HG03280 (cell line): ENCODE measurements around the gene HS3ST2.
"Not testable (repeated sequence)": the region's sequence is repeated elsewhere in the genome, so short reads cannot be mapped to it uniquely, and the experiment has no call there.

Source experiments
- ATAC-seq: cut with Tn5 transposase; IDR thresholded peaks from one replicate; pipeline ENCODE4 v1.9.1; 2021; ENCODE audit warnings: mild to moderate bottlenecking, moderate library complexity; ENCODE audit not compliant: unreplicated experiment

HS3ST2 gene

DNA sequence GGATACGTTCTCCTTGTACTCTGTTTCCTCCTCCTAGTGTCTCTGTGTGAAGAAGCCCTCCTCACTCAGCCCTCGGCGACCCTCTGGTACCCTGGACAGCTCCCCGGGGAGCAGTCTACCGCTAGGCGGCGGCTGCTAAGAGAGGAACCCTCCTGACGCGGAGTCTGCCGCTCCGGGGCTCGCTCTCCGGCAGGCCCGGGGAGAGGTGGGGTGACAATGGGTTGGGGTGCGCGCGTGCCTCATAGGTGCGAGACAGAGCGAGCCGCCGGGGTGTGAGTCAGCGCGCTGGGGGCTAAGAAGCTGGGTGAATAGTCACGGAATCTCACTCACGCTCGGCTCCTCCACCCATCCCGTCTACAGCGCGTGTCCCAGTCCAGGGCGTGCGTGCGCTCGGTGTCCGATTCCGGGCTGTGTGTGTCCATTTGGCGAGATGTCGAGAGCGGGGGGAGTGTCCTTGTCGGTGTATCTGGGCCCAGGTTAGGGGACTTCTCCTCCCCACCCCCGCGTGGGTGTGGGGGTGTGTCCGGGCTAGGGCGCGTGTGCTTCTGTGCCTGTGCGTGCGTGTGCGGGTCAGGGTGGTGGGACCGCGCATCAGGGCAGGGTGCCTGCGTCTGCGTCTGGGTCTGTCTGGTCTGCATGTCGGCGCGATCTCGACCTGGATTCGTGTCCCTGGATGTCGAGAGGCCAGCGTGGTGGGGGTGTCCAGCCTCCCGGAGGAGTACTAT is 577 bp upstream of the HS3ST2 start:
- ATAC-seq: no peak

DNA sequence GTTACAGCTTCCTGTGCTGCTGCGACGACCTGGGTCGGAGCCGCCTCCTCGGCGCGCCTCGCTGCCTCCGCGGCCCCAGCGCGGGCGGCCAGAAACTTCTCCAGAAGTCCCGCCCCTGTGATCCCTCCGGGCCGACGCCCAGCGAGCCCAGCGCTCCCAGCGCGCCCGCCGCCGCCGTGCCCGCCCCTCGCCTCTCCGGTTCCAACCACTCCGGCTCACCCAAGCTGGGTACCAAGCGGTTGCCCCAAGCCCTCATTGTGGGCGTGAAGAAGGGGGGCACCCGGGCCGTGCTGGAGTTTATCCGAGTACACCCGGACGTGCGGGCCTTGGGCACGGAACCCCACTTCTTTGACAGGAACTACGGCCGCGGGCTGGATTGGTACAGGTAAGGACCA is 746 bp downstream of the HS3ST2 start:
- ATAC-seq: no peak

DNA sequence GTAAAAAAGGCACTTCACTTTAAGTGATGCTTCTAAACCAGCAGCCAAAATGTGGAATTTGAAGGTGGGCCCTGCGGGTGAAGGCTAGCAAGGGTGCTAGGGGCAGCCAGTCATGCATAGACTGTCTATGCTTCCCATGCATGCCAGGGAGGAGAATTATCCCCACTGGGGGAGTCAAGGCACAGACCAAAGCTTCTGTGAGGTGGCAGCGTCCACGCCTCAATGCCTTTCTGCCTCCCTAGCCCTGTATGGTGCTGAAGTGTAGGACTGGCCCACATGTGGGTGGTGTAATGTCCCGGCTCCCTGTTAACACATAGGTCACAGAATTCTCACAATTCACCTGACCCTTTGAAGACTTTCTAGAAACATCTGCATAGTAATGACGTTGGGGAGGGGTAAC is 1.9 kb downstream of the HS3ST2 start:
- no peak for ATAC-seq

DNA sequence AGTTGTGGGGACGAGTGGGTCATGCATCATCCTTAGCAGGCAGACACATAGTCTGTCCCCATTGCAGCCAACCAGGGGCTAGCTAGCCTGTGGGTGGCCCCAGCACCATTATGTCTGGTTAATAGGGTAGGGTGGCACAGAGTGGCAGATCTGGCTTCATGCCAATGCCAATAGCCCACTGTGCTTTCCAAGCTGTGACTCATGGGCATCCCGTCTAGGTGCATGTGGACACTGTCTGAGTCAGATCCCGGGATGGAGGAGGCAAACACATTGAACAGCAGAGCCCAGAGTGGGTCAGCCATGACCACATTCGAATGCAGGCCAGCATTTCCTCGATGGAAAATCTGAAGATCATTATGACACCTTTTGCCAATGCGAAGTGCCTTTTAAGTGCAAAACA is 2.5 kb downstream of the HS3ST2 start:
- no peak for ATAC-seq

DNA sequence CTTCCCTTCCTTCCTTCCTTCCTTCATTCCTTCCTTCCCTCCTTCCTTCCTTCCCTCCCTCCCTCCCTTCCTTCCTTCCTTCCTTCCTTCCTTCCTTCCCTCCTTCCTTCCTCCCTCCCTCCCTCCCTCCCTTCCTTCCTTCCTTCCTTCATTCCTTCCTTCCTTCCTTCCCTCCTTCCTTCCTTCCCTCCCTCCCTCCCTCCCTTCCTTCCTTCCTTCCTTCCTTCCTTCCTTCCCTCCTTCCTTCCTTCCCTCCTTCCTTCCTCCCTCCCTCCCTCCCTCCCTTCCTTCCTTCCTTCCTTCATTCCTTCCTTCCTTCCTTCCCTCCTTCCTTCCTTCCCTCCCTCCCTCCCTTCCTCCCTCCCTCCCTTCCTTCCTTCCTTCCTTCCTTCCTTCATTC is 4.8 kb downstream of the HS3ST2 start:
- ATAC-seq: not testable (repeated sequence)

DNA sequence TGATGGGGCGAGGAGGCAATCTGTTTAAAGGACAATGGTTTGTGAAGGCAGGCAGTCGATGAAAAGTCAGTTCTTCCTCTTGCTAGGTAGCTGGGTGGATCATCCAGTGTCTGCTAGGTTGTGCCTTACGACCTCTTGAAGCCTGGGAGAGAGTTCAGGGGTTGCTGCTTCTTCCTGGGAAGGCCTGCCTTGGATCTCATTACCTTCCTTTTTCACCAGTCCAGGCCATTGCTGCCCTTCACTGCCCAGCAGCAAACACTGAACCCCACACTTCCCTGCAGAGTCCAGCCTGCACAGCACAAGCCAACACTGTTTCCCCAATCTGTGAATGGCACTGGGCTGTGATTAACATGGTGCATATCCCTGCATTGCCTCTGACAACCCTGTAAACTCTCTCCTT is 24.7 kb downstream of the HS3ST2 start:
- ATAC-seq: no peak

DNA sequence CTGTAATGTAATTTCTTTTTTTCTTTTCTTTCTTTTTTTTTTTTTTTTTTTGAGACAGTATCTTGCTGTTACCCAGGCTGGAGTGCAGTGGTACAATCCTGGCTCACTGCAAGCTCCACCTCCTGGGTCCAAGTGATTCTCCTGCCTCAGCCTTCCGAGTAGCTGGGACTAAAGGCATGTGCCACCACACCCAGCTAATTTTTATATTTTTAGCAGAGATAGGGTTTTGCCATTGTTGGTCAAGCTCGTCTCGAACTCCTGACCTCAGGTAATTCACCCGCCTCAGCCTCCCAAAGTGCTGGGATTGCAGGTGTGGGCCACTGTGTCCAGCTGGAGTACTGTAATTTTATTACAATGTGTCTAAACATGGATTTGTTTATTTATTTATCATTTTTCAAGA is 28.1 kb downstream of the HS3ST2 start:
- not testable (repeated sequence) for ATAC-seq

DNA sequence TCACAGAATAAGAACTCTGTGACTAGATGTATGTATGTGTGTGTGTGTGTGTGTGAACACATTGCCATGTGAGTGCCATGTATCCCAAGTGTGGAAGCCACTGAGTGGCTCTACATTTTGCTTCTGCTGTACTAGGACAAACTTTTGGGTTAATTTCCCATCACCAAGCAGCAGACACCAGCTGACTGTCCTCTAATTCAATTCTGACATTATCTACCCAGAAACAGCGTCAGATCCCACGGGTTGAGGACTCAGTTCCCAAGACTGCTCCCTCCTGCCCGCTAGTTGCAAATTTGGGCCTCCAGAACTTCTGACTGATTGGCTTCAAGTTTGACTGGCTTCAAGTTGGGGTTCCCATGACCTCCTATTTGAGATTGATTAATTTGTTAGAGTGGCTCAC is 29.2 kb downstream of the HS3ST2 start:
- ATAC-seq: no peak

DNA sequence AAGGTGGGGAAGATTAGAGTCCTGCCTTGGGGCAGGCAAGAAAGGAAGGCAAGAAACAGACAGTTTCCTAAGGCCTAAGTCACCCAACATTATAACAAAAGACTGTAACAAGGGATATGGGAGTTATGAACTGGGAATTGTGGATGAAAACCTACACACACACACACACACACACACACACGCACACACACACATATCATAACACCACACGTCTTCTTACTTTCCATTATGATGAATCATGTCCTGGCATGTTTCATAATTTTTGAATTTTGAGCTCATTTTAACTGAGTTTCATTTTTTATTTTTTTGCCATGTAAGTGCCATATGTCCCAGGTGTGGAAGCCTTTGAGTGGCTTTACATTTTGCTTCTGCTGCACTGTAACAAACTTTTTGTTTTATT is 29.9 kb downstream of the HS3ST2 start:
- ATAC-seq: no peak

DNA sequence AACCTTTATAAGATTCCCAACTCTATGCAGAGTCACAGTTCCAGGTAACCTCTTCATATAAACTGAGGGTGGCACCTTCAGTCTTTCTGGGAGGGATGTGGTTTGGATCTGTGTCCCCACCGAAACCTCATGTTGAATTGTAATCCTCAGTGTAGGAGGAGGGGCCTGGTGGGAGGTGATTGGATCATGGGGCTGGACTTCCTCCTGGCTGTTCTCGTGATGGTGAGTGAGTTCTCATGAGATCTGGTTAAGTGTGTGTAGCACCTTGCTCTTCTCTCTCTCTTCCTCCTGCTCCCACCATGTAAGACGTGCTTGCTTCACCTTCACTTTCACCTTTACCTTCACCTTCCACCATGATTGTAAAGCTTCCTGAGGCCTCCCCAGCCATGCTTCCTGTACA is 30.5 kb downstream of the HS3ST2 start:
- no peak for ATAC-seq

DNA sequence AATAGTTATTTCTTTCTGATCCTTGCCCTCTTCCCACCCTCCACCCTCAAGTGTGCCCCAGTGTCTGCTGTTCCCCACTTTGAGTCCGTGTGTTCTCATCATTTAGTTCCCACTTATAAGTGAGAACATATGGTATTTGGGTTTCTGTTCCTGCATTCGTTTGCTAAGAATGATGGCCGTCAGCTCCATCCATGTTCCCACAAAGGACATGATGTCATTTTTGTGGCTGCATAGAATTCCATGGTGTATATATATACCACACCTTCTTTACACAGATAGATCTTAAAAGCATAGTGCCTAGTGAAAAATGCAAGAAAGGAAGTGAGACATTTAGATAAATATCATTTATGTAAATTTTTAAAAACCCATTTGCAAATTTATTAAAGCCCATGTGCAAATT is 33.1 kb downstream of the HS3ST2 start:
- no peak for ATAC-seq

DNA sequence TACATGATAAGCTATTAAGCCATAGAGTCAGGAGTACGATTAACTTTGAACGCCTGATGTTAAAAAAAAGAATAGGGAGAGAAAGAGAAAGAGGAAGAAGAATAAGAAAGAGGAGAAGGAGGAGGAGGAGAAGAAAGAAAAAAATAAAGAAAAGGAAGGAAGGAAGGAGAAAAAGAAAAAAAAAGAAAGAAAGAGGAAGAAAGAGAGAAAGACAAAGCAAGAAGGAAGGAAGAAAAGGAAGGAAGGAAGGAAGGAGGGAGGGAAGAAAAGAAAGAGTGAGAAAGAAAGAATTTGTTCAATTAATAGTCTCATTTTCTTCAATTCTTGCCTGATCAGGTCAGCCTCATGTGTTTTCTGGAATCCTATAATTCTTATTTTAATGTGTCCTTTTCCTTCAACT is 33.7 kb downstream of the HS3ST2 start:
- ATAC-seq: no peak

DNA sequence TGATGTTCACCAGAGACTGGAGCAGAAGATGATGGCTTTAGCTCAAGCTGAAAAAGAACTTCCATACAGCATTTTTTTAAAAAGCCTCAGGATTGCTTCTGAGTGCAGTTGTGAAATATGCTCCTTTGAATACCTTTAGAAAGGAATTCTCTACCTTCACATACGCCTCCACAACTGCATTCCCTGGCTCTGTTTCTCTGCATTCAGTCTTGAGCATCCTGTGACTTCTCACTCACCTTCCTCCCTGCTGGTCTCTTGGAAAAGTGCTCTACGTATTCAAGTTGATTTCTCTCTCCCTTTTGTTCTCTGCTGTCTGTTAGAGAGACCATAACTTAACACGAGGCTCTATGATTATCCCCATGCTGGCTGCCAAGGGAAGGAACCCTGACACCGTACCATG is 34.5 kb downstream of the HS3ST2 start:
- no peak for ATAC-seq

DNA sequence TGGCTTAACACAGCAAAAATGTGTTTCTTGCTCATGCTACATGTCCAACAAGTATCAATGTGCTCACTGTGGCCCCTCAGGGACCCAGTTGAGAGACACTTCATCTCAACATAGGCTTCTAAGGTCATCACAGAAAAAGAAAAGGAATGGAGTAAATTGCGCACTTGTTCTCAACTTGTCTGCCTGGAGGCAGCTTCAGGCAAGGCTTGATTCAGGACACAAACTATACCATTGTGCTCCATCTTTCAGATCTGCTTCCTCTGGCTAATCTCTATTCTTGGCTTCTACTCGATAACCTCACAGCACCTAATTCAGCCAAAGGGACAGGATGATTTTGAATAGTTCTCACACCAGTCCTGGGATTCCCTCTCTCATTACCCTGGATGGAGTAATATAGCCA is 35.6 kb downstream of the HS3ST2 start:
- no peak for ATAC-seq

DNA sequence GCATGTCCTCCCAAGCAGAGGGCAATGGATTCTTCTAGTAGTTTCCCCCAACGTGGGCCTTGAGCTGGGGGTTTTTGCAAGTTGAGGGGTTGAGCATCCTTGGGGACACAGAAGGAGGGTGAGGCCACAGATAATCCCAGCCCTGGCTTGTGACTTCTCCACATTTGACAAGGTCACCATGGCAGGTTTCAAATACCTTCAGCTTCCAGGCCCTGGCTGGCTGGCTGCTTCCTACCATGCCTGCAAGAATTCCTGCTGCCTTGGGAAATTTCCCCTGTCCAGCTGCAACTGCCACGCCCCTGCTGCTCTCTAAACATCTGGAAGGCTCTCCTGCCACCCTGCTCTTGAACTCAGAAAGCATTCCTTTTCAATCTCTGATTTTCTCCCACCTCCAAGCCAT is 41.3 kb downstream of the HS3ST2 start:
- ATAC-seq: no peak

DNA sequence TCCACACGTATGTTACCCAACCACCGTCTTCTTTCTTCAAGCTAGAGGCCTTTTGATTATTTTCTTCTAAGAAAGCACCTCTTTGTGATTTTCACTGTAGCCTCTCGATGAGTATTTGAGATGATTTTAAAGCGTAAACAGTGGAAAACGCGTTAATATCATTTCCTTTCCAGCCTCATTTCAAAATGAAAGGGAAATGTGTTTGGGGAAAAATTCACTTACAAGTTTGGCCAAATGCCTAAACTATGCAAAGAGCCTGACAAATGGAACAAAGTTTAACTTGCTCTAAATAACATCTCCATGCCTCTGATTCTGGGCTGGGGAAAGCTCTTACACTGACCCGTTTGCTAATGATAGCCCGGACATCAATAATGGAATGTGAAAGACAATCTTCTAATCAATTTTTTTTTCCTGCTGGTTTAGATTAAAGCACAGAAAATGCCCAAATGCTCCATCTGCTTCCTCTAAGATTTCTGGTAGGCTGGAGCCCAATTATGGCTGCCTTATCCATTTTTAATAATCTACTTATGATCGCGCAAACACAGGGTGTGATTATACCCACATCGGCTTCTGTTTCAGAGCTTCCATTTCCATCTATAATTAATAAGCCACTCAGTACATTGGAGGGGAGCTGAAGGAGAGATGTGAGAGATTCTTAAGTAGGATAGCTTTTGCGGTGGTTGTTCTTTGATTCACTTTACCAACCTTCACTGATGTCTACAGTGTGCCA is 43.5 kb downstream of the HS3ST2 start:
- no peak for ATAC-seq

DNA sequence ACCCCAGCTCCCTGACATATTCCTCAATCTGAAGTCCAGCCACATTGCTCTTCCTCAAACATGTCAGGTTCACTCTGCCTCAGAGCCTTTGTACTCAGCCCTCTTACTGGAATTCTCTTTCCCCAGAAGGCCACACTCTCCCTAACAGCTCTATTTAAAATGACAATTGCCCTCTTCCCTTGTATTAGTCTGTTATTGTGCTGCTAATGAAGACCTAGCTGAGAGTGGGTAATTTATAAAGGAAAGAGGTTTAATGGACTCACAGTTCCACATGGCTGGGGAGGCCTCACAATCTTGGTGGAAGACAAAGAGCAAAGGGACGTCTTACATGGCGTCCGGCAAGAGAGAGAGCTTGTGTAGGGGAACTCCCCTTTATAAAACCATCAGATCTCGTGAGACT is 46.0 kb downstream of the HS3ST2 start:
- no peak for ATAC-seq

DNA sequence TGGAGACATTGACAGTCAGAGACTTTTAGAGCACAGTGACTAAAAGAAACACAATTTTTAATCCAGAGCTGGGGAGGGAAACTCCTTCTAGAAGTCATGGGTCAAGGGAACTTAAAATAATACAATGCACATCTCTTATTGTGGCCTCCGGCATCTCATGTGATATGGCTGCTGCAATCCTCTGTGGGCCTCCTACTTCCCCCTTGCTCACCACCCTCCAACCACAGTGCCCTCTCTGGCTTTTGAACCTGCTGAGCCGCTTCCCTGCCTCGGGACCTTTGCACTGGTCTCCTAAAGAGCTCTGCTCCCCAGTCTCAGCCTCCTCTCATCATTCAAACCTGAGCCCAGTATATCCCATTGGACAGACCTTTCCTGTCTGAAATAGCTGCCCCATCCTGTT is 47.6 kb downstream of the HS3ST2 start:
- no peak for ATAC-seq

DNA sequence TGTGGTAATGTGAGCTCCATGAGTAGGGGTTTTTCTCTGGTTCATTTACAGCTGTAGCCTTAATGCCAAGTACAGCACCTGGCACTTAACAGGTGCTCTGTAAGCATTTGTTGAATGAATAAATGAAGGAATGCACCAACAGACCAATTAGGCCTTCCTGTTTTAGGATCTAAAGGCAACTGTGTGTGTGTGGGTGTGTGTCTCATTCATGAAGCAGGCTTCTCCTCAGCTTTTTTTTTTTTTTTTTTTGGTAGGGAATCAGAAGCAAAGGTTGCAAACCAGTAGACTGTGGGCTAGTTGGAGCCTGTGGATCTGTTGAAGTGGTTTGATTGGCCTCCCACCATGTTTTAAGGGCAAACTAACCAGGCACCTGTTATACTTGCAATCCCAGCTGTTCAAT is 48.1 kb downstream of the HS3ST2 start:
- ATAC-seq: no peak

DNA sequence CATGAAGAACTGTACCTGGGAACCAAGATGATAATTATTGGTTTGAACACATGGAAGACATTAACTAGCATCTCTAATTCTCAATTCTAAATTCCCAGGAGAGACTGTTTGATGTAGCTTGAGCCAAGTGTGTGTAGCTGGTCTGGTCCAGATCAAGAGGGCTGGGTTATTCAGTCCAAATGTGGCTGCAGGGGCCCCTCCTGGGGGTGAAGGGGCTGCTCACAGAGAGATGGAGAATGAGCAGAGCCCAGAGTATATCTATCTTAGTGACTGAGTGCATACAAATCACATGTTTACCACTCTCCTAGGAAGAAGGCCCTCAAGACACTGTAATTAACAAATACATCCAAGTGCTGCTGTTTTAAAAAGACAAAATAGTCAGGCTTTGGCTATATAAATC is 50.4 kb downstream of the HS3ST2 start:
- no peak for ATAC-seq

DNA sequence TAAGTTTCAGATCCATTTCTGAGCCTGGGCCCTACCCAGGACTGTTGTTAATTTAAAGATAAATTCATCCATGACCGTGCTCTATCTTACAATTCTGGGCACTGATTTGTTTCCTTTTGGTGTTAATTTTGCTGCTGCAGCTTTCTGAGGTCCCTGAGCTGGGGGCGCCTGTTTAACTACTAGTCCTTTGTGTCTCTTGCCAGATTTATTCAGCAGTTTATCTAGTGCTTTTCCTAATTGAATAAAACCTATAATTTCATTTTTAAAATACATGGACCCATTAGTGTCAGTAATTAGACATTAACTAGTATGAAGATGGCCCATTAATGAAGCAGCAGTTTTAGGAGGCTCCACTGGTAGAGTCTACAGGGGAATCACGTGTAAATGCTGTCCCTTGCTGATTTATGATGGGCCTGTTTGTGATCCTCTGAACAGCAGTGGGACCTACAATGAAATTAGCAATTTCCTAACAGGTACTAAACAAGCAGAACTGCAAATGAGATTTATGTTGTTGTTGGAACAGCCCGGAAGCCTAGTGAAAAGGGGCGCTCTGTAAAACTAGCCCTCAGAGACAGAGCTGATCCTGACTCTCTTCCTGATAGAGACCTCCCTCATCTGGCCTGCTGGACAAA is 54.7 kb downstream of the HS3ST2 start:
- ATAC-seq: no peak

DNA sequence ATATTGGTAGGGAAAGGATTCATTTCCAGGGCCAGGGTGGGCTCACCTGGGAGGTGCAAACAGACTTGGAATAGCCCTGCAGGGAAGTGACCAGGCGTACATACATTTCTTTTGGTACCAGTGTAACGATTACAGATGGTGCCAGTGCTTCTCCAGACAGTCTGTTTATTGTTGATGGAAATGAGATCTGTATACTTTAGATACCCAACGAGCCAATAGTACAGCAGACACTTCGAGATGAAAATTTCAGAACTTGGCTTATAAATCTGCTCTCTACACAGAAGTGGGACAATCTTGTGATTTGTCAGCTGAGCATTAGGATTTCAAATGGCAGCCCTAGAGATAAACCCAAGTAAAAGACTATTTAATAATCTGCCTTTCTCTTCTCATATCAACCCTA is 57.9 kb downstream of the HS3ST2 start:
- no peak for ATAC-seq
